A549 (cell line): ENCODE results near the gene NFASC. TPM values are rescaled to one million over a fixed set of nuclear protein-coding genes. Genes with fewer than 3 reads are reported as not detected.

Experiments
- ATAC-seq, 2 experiments: fragments of 200-7000 bp in 1 of 2; fragments of >200 bp in 1 of 2; cut with Nextera tagmentation in 1 of 2; cut with Tn5 transposase in 1 of 2; 3 replicates each; pipeline versions ENCODE4 v1.8.0 to v1.9.1; 2018 to 2020; ENCODE audit warnings: mild to moderate bottlenecking in 1 of 2, moderate library complexity in 1 of 2
- CTCF ChIA-PET: fragments of 300-600 bp; sonication (Branson Sonifier 250); formaldehyde crosslinking; extraction: SDS; loops from one replicate; lab custom pipeline; 2021; ENCODE audit warnings: antibody characterized with exemption, inconsistent platforms; lab: Yijun Ruan, JAX
- POLR2A ChIA-PET: fragments of 350-600 bp; formaldehyde crosslinking; extraction: SDS; loops from one replicate; lab custom pipeline; 2021; ENCODE audit warnings: antibody characterized with exemption, inconsistent platforms; lab: Yijun Ruan, JAX
- DNase-seq, 2 experiments: peaks; one replicate each; pipeline versions ENCODE4 v3.0.0 to v3.0.0-alpha.2; 2011 to 2016; ENCODE audit warnings: low read depth in 1 of 2, low spot score in 1 of 2
- FAIRE-seq: peaks from 2 replicates; lab custom pipeline; 2011; peaks lifted over from hg19 to GRCh38; lab: Jason Lieb, UNC
- H3K27ac ChIP-seq, 2 experiments: fragments of >200 bp; sonication (Bioruptor Twin); formaldehyde crosslinking; 3 replicates each; pipeline ENCODE4 v1.5.1; 2016 to 2017
- H3K4me1 ChIP-seq: fragments of >200 bp; sonication (Bioruptor Twin); formaldehyde crosslinking; 3 replicates; pipeline ENCODE4 v1.6.1; 2016
- H3K4me2 ChIP-seq: fragments of >200 bp; sonication (Bioruptor Twin); formaldehyde crosslinking; 3 replicates; pipeline ENCODE4 v1.6.1; 2016
- H3K4me3 ChIP-seq: fragments of >200 bp; sonication (Bioruptor Twin); formaldehyde crosslinking; 3 replicates; pipeline ENCODE4 v1.5.1; 2016
- H3K9me3 ChIP-seq: fragments of >200 bp; sonication (Bioruptor Twin); formaldehyde crosslinking; 3 replicates; pipeline ENCODE4 v1.6.1; 2016
- BCL3 ChIP-seq: fragments of >200 bp; sonication (Bioruptor Twin); formaldehyde crosslinking; IDR thresholded peaks from 3 replicates; pipeline ENCODE4 v1.6.1; 2016
- CBX2 ChIP-seq: fragments of 200-600 bp; sonication (generic); IDR thresholded peaks from 2 replicates; pipeline ENCODE4 v1.6.1; 2016; ENCODE audit warnings: low read depth, mild to moderate bottlenecking, borderline replicate concordance
- CHD2 ChIP-seq: fragments of 150-350 bp; IDR thresholded peaks from 2 replicates; pipeline ENCODE4 v1.6.1; 2014; ENCODE audit warnings: low read length; ENCODE audit not compliant: partially characterized antibody
- CTCF ChIP-seq: fragments of >200 bp; sonication (Bioruptor Twin); formaldehyde crosslinking; IDR thresholded peaks from 3 replicates; pipeline ENCODE4 v1.5.1; 2016
- EHMT2 ChIP-seq: fragments of 200-600 bp; sonication (generic); IDR thresholded peaks from 2 replicates; pipeline ENCODE4 v1.6.1; 2016; ENCODE audit warnings: antibody characterized with exemption, low read depth, mild to moderate bottlenecking, moderate library complexity
- ELK1 ChIP-seq: fragments of 150-350 bp; IDR thresholded peaks from 2 replicates; pipeline ENCODE4 v1.6.1; 2014; ENCODE audit warnings: low read depth, mild to moderate bottlenecking, low read length
- FOXS1 ChIP-seq: fragments of 250-450 bp; sonication (Bioruptor Pico); IDR thresholded peaks from 2 replicates; pipeline ENCODE4 v1.5.0; 2020; ENCODE audit warnings: mild to moderate bottlenecking, moderate library complexity
- HEYL ChIP-seq: fragments of 250-450 bp; sonication (Bioruptor Pico); IDR thresholded peaks from 2 replicates; pipeline ENCODE4 v1.8.0; 2021; ENCODE audit warnings: mild to moderate bottlenecking, moderate library complexity
- HOXB13 ChIP-seq: fragments of 250-450 bp; sonication (Bioruptor Pico); IDR thresholded peaks from 2 replicates; pipeline ENCODE4 v1.5.0; 2020; ENCODE audit warnings: low read depth, mild to moderate bottlenecking, moderate library complexity
- HOXB5 ChIP-seq: fragments of 250-450 bp; sonication (Bioruptor Pico); IDR thresholded peaks from 2 replicates; pipeline ENCODE4 v1.5.0; 2020; ENCODE audit warnings: mild to moderate bottlenecking, moderate library complexity
- JUNB ChIP-seq: fragments of >200 bp; sonication (Bioruptor Twin); formaldehyde crosslinking; IDR thresholded peaks from 2 replicates; pipeline ENCODE4 v1.6.1; 2016
- MAZ ChIP-seq: fragments of 150-350 bp; IDR thresholded peaks from 2 replicates; pipeline ENCODE4 v1.6.1; 2014; ENCODE audit warnings: antibody characterized with exemption, low read depth, low read length, borderline replicate concordance
- NR3C1 ChIP-seq: fragments of >200 bp; sonication (Bioruptor Twin); formaldehyde crosslinking; IDR thresholded peaks from 3 replicates; pipeline ENCODE4 v1.6.1; 2017
- RAD21 ChIP-seq, 2 experiments: fragments of >200 bp in 1 of 2; sonication (Bioruptor Twin) in 1 of 2; formaldehyde crosslinking in 1 of 2; IDR thresholded peaks in 1 of 2; conservative IDR thresholded peaks in 1 of 2; 2 replicates in 1 of 2; 3 replicates in 1 of 2; pipeline ENCODE4 v1.6.1; 2012 to 2018; ENCODE audit warnings: inconsistent platforms in 1 of 2
- RARB ChIP-seq: fragments of 250-450 bp; sonication (Bioruptor Pico); IDR thresholded peaks from 2 replicates; pipeline ENCODE4 v1.8.0; 2021; ENCODE audit warnings: mild to moderate bottlenecking, moderate library complexity
- RCOR1 ChIP-seq: fragments of 150-350 bp; IDR thresholded peaks from 2 replicates; pipeline ENCODE4 v1.6.1; 2014; ENCODE audit warnings: antibody characterized with exemption, low read length, low read depth
- RFX5 ChIP-seq: fragments of 450-650 bp; IDR thresholded peaks from 2 replicates; pipeline ENCODE4 v1.7.1; 2014; ENCODE audit warnings: antibody characterized with exemption, mild to moderate bottlenecking, moderate library complexity
- SREBF2 ChIP-seq: fragments of 450-650 bp; IDR thresholded peaks from 2 replicates; pipeline ENCODE4 v1.6.1; 2014; ENCODE audit warnings: mild to moderate bottlenecking, moderate library complexity
- TFCP2L1 ChIP-seq: fragments of 250-450 bp; sonication (Bioruptor Pico); IDR thresholded peaks from 2 replicates; pipeline ENCODE4 v1.5.0; 2021; ENCODE audit warnings: mild to moderate bottlenecking
- ZC3H11A ChIP-seq: fragments of 450-650 bp; IDR thresholded peaks from 2 replicates; pipeline ENCODE4 v1.6.1; 2014; ENCODE audit warnings: antibody characterized with exemption, mild to moderate bottlenecking
- ZFP36 ChIP-seq: fragments of 450-650 bp; IDR thresholded peaks from 2 replicates; pipeline ENCODE4 v1.6.1; 2014; ENCODE audit warnings: borderline replicate concordance; ENCODE audit not compliant: partially characterized antibody
- WGBS: methylation state at CpG from one replicate; pipeline ENCODE4 v1.1.6; 2017; ENCODE audit errors: missing lambda C conversion rate; 5-methylcytosine and 5-hydroxymethylcytosine counted together
- polyA plus RNA-seq, 4 experiments: library from polyadenylated mRNA; depleted of rRNA in 3 of 4; stranded (reverse); fragments of >200 nt; fragmentation: RNase III in 1 of 4; extraction: RNeasy Plus Mini Kit Qiagen cat#74134 plus additional on column Dnase treatment in 1 of 4; gene quantifications; 2 replicates in 3 of 4; 3 replicates in 1 of 4; pipeline ENCODE4 v1.2.3, GENCODE V29; 2011 to 2017

The NFASC gene
- polyA plus RNA-seq, 2 of the 4 experiments (the other 2 are of a cell fraction), result 0.27 to 0.39 TPM

DNA sequence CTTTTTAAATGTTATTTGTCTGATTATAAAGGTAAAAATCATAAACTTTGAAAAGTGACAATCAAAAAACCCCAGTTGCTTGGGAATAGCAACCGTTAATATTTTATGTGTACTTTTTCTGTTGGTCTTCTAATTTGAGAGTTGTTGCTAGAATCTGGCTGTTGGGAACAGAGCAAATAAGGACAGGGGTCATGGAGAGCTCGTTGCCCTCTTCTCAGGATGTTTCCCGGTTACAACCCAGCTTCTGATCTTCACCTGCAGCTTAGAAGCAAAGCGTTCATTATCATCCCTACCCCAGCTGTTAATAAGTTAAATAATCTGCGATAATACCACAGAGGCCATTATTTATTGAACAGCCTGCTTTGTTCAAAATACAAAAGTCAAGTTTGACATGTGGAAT, 22.1 kb upstream of the NFASC start:
- WGBS, result 48% methylated on average over 5 of the region's 5 CpGs
- H3K4me2 ChIP-seq, result no peak overlapping the region
- no peak for FAIRE-seq
- no peak overlapping the region for H3K27ac ChIP-seq
- no peak overlapping the region for H3K4me3 ChIP-seq
- H3K9me3 ChIP-seq, result no peaks in the 10 kb centered on the region
- no peak for ATAC-seq
- H3K4me1 ChIP-seq, result no peaks in the 10 kb centered on the region
- TF ChIP-seq HOXB13, result no peak
- TF ChIP-seq NR3C1, result no peak
- TF ChIP-seq JUNB, result no peak
- no peak for TF ChIP-seq HEYL (CRISPR knock-in tag)
- TF ChIP-seq HOXB5, result no peak
- no peak for TF ChIP-seq RAD21 (conservative IDR thresholded peaks at IDR 0.05 in 1 of 2, IDR thresholded peaks at IDR 0.05 in 1 of 2)
- no peak for DNase-seq
- ChIA-PET POLR2A (no interaction called here), CTCF (interaction anchor here (1.4 kb wide), 1 partner anchor 12 kb away, joined by 3 read pairs; no protein-coding TSS in a partner anchor)

DNA sequence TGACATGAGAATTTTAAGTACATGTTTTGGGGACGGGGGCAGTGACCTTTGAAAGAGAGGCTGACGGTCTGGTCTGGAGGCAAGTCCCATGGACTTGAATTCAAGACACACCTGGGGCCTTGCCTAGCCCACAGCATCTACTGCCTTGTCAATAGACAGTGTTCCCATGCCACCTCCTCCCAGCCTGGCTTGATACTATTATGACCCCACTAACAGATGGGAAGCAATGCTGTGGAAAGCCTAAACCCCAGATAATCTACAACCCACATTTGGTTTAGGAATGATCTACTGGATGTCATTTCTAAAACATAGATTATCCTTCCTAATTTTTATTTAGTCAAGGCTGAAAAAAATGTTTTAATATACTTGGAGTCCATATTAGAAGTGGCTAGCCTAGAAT, 17.8 kb upstream of the NFASC start:
- no peaks in the 10 kb centered on the region for H3K9me3 ChIP-seq
- DNase-seq (no peak), ATAC-seq (no peak), FAIRE-seq (no peak)
- CTCF ChIA-PET, result interaction anchor here (1.3 to 5.1 kb wide), 2 partner anchors 10 to 46 kb away, joined by 3 to 21 read pairs; no protein-coding TSS in a partner anchor
- WGBS, result 0% methylated on average over 2 of the region's 2 CpGs
- H3K4me2 ChIP-seq, result no peak overlapping the region
- TF ChIP-seq BCL3 (no peak), RAD21 (conservative IDR thresholded peaks at IDR 0.05 in 1 of 2, IDR thresholded peaks at IDR 0.05 in 1 of 2) (no peak), MAZ (no peak), CTCF (no peak), CHD2 (no peak)
- no peak overlapping the region for H3K4me3 ChIP-seq
- POLR2A ChIA-PET, result no interaction called here
- no peak overlapping the region for H3K27ac ChIP-seq
- no peaks in the 10 kb centered on the region for H3K4me1 ChIP-seq

DNA sequence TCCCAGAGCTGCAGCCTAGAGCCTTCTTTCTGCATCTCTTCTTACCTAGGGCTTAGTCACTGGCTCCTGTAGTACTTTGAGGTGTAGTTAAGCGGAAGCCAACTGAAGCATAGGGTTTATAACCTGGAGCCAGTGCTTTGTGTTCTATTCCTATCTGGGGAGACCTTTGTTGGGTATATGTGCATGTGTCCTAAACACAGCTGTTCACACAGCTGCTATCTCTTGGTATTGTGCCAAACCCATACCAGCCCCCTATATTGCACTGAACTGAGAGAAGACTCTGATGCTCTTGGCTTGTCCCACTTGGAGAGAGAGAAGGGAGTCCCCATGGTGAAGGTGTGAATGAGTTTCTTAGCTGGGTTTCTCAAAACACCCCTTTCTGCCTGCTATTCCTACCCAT, 17.2 kb upstream of the NFASC start:
- DNase-seq (no peak), ATAC-seq (no peak), FAIRE-seq (no peak)
- no peaks in the 10 kb centered on the region for H3K4me1 ChIP-seq
- POLR2A ChIA-PET, result no interaction called here
- CTCF ChIA-PET, result interaction anchor here (0.9 to 5.1 kb wide), 5 partner anchors 8 to 122 kb away, joined by 3 to 21 read pairs (median 4); no protein-coding TSS in a partner anchor
- no peaks in the 10 kb centered on the region for H3K9me3 ChIP-seq
- H3K27ac ChIP-seq, result no peak overlapping the region
- no peak overlapping the region for H3K4me2 ChIP-seq
- 21% methylated on average over 1 of the region's 1 CpG for WGBS
- H3K4me3 ChIP-seq, result no peak overlapping the region
- no peak for TF ChIP-seq ZC3H11A
- no peak for TF ChIP-seq FOXS1 (CRISPR knock-in tag)

DNA sequence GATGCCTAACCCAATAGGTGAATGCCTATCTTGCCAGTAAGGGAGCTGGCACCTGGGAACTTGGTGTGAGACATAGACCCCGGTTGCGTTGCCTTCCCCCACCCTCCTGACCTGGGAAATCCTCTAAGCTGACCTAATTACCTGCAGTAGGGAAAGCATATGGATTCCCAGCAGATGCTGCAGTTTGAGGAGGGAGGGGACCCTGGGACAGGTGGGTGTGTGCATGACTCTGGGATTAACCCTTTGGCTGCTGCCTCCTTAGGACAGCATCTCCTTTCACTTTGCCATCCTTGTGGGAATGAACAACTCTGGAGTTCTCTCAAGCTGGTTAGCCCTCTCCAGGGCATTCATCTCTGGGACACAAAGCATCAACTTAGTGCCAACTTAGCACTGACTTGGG, 16.4 kb upstream of the NFASC start:
- H3K27ac ChIP-seq, result no peak overlapping the region
- no peak overlapping the region for H3K4me3 ChIP-seq
- ATAC-seq (no peak), FAIRE-seq (no peak), DNase-seq (no peak)
- no peaks in the 10 kb centered on the region for H3K4me1 ChIP-seq
- ChIA-PET CTCF (interaction anchor here (0.7 to 5.1 kb wide), 5 partner anchors 9 to 121 kb away, joined by 3 to 21 read pairs (median 4); no protein-coding TSS in a partner anchor), POLR2A (no interaction called here)
- H3K4me2 ChIP-seq, result no peak overlapping the region
- whole genome bisulfite sequencing, result 0% methylated on average over 2 of the region's 2 CpGs
- TF ChIP-seq CBX2, result no peak
- no peak for TF ChIP-seq RARB (CRISPR knock-in tag)
- no peak for TF ChIP-seq TFCP2L1 (CRISPR knock-in tag)
- TF ChIP-seq ZFP36, result no peak
- no peak for TF ChIP-seq RCOR1
- TF ChIP-seq SREBF2, result no peak
- no peak for TF ChIP-seq CTCF
- no peak for TF ChIP-seq EHMT2
- no peak for TF ChIP-seq ELK1
- TF ChIP-seq RFX5, result no peak
- H3K9me3 ChIP-seq, result no peaks in the 10 kb centered on the region
